ENCODE results near the gene C18orf63.

Gene C18orf63

GRCh38 chr18:74381621-74382295, 66.1 kb downstream of the C18orf63 start:
- DNase-seq, result no peak

DNA sequence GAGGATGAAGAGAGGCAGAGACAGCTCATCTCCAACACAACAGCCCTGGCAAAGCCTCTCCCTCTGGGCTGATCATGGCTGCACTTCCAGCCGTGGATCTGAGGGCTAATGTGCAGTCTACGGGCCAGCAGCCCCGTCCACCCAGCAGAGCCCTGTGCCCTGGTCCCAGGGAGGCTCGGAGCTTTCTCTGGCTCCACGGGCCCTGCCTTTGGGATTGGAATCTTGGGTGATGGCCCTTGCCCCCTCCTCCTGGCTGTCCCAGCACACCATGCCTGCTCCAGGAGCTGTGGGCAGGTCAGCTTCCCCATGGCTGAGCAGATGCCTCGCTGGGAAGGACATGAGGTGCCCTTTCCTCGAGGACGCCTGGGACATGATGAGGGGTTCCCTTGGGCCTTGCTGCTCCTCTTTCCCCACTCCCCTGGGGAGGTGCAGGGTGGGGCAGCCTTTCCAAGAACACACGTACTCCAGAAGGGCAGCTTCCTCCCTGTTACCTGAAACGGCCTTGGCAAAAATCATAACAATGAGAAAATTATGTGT, 66.9 kb downstream of the C18orf63 start:
- DNase-seq, result no peak

- DNase-seq, result no peak
These were observed 71.7 kb downstream of the C18orf63 start for GRCh38 chr18:74387383-74387782.

GRCh38 chr18:74388227-74388626, 72.6 kb downstream of the C18orf63 start:
- no peak for DNase-seq

GRCh38 chr18:74389171-74389927, 73.7 kb downstream of the C18orf63 start:
- no peak for DNase-seq

- no peak for DNase-seq
These were observed 74.4 kb downstream of the C18orf63 start for GRCh38 chr18:74389991-74390390.

DNA sequence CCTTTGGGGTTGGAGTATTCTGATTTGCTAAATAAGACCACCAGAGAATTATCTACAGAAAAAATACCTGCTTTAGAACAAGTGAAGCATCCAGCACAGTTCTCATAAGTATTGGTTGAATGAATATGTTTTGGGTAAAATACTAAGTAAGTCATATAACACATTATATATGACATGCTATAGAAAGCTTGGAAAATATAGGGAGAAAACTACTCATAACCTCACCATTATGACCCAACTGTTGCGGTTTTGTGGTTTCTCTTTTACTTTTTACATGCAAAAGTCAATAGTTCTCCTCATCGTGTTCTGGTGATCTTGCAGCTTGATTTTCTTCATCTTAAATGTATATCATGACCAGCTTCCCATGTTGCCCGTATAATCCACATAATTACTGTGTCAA, 75.3 kb downstream of the C18orf63 start:
- no peak for DNase-seq

DNA sequence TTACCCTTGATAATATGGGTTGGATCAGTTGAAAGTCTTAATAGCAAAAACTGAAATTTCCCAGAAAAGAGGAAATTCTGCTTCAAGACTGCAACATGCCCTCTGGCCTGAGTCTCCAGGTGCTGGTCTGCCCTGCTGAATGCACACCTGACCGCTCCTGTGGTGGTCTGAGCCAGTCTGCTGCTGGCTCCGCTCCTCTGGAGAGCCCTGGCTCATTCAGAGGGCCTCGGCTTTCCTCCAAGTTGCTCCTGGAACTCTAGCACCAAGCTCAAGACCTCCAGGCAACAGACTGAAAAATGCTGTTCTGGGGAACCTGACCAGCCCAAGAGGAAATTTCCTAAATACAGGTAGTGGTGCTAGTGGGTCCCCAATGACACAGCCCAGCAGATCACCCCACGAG, 76.7 kb downstream of the C18orf63 start:
- DNase-seq, result no peak

GRCh38 chr18:74395006-74395405, 79.4 kb downstream of the C18orf63 start:
- DNase-seq, result no peak

DNA sequence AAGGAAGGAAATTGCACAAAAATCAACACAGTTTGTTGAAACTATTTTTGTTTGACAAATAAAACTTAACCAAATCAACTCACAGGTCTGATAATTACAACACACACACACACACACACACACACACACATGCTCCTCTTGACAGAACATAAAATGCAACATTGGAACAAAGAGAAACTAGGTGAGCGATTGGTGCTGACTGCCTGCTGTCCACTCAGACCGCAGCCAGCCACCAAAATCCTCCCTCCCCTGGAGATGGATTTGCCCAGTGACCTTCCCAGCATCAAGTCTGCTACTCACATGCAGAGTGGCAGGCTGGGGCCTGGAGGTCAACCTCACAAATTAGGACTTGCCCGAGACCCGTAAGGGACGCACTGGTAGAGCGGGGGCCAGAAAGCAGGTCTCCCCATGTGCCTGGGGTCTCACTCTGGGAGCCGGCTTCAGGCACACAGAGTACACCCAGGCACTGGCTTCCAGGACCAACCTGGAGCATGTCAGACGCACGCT, 80.1 kb downstream of the C18orf63 start:
- no peak for DNase-seq

GRCh38 chr18:74396171-74397169, 80.8 kb downstream of the C18orf63 start:
- DNase-seq, result no peak

GRCh38 chr18:74397572-74397971, 81.9 kb downstream of the C18orf63 start:
- no peak for DNase-seq

- no peak for DNase-seq
These were observed 83.7 kb downstream of the C18orf63 start for GRCh38 chr18:74399091-74399887.

DNA sequence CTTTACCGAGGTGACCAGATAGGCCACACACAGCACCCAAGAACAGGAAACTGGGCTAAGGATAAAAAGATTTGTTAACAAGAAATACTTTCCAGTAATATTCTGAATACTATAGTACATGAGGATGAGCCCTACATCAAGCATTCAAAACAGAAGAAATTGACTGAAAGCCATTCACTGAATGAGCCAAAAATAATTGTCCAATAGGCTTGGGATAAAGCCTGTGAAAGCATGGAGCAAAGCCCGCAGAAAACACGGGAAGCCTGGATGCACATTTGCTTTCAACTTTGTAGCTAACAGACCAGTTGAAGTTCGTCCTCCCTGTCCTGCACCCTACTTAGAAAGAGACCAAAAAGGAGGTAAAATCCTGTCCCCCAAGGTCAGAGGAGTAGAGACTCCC, 85.2 kb downstream of the C18orf63 start:
- no peak for DNase-seq

DNA sequence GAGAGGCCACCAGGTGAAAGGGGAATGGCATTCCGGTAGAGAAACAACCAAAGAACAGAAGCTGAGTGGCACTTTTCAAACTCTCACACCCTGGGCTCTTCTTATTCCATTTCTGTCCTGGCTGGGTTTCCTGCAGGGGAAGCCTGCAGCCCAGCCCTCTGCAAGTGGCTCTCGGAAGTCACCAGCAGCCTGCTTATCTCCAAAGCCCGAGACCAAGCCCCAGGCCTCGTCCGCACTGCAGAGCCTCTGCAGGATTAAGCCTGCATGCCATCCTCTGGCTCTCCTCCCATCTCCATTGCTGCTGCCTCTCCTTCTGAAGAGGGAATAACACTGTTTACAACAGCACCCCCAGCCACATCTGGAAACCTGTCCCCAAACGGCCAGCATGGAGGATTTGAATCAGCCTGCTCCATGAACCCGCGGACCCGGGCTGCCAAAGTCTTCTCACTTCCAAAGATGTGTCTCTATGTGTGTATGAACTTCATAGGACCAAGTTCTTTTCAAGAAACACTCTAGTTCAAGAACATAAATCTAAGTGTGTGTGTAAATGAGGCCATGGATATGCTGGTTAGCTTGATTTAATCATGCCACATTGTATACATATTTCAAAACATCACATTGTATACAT, 87.3 kb downstream of the C18orf63 start:
- DNase-seq, result no peak

DNA sequence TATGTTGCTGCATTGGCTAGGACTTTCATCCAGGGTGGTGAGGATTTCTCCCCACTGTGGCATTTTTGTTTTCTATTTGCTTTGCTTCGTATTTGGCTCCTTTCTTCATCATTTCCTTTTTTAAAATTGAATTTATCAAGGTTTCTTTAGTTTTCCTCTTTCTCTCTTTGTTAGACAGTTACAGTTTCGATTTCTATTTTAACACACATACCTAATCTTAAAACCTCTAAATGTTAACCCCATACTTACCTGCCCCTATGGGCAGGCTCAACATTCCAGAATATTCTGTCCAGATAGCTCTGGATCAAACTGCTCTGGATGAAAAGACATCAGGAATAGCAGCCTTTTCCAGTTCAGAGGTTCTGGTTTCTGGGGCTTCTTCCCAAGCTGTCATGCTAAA, 92.2 kb downstream of the C18orf63 start:
- DNase-seq, result no peak

Measured in cerebellar nuclear complex (tissue), 1 donor.